Keratinocyte (primary cell): Measurements from ENCODE around the gene SDCCAG8. TPM values are rescaled to one million over a fixed set of nuclear protein-coding genes. Genes with fewer than 3 reads are reported as not detected.

Source experiments
- DNase-seq: peaks from one replicate; pipeline ENCODE4 v3.0.0-alpha.2; 2011; ENCODE audit warnings: low read depth, missing footprints, low spot score
- FAIRE-seq: peaks from 2 replicates; lab custom pipeline; 2011; peaks lifted over from hg19 to GRCh38; lab: Jason Lieb, UNC
- H2AFZ ChIP-seq: 2 replicates; pipeline ENCODE4 v1.6.0; 2012; ENCODE audit warnings: low read length, control low read depth, inconsistent platforms; ENCODE audit not compliant: control insufficient read depth
- H3K27ac ChIP-seq: 2 replicates; pipeline ENCODE4 v1.5.1; 2011; ENCODE audit warnings: low read length; ENCODE audit not compliant: control insufficient read depth, insufficient read depth
- H3K27me3 ChIP-seq: 3 replicates; pipeline ENCODE4 v1.6.0; 2011; ENCODE audit warnings: low read length; ENCODE audit not compliant: control insufficient read depth, insufficient read depth; ENCODE audit errors: extremely low read depth
- H3K36me3 ChIP-seq, 2 experiments: 2 replicates in 1 of 2; 3 replicates in 1 of 2; pipeline ENCODE4 v1.5.1; 2011; ENCODE audit warnings: low read length in 2 of 2, mild to moderate bottlenecking in 1 of 2; ENCODE audit not compliant: control insufficient read depth in 2 of 2, insufficient read depth in 2 of 2; ENCODE audit errors: extremely low read depth in 1 of 2
- H3K4me1 ChIP-seq: 3 replicates; pipeline ENCODE4 v1.5.1; 2011; ENCODE audit warnings: low read length; ENCODE audit not compliant: control insufficient read depth, insufficient read depth; ENCODE audit errors: extremely low read depth
- H3K4me2 ChIP-seq: 3 replicates; pipeline ENCODE4 v1.6.0; 2011; ENCODE audit warnings: low read depth, low read length; ENCODE audit not compliant: control insufficient read depth, insufficient read depth; ENCODE audit errors: extremely low read depth
- H3K4me3 ChIP-seq, 3 experiments: fragments of 200-600 bp in 1 of 3; sonication (generic) in 1 of 3; 2 replicates in 2 of 3; 3 replicates in 1 of 3; pipeline ENCODE4 v1.5.1; 2011 to 2016; ENCODE audit warnings: low read length in 3 of 3, mild to moderate bottlenecking in 3 of 3, control low read depth in 2 of 3, inconsistent platforms in 1 of 3, low read depth in 1 of 3, mixed read lengths in 1 of 3, mixed run types in 1 of 3, moderate library complexity in 1 of 3; ENCODE audit not compliant: control insufficient read depth in 2 of 3, insufficient read depth in 2 of 3; ENCODE audit errors: extremely low read depth in 1 of 3
- H3K79me2 ChIP-seq: 2 replicates; pipeline ENCODE4 v1.6.0; 2012; ENCODE audit warnings: low read length; ENCODE audit not compliant: control insufficient read depth, insufficient read depth
- H3K9ac ChIP-seq: 3 replicates; pipeline ENCODE4 v1.6.0; 2011; ENCODE audit warnings: low read length; ENCODE audit not compliant: control insufficient read depth, insufficient read depth; ENCODE audit errors: extremely low read depth
- H3K9me1 ChIP-seq: 3 replicates; pipeline ENCODE4 v1.6.0; 2011; ENCODE audit warnings: low read length; ENCODE audit not compliant: control insufficient read depth, insufficient read depth; ENCODE audit errors: extremely low read depth
- H3K9me3 ChIP-seq: 2 replicates; pipeline ENCODE4 v1.5.1; 2012; ENCODE audit warnings: low read depth, low read length; ENCODE audit not compliant: control insufficient read depth
- H4K20me1 ChIP-seq: 3 replicates; pipeline ENCODE4 v1.6.0; 2011; ENCODE audit warnings: low read length; ENCODE audit not compliant: control insufficient read depth, insufficient read depth; ENCODE audit errors: extremely low read depth
- EZH2 ChIP-seq: IDR thresholded peaks from one replicate; pipeline ENCODE4 v1.6.1; 2012; ENCODE audit warnings: inconsistent platforms, mild to moderate bottlenecking, low read length, moderate library complexity
- dilution Hi-C: fragments of 300-500 bp; cut with MboI; formaldehyde crosslinking; loops from one replicate; pipeline ENCODE4 v1.7.0; 2020; ENCODE audit warnings: low sequenced_read_pairs; ENCODE audit not compliant: extremely low pct_ligation_motif_present
- polyA plus RNA-seq, 5 experiments: library from polyadenylated mRNA; depleted of rRNA in 3 of 5; stranded (reverse) in 3 of 5; stranded (forward) in 1 of 5; unstranded in 1 of 5; fragments of >200 nt; gene quantifications; 1 replicate in 1 of 5; 2 replicates in 3 of 5; 3 replicates in 1 of 5; pipeline versions ENCODE4 v1.2.1 to v1.2.3, GENCODE V29; 2011 to 2012; ENCODE audit warnings: missing spikeins in 2 of 5, low read depth in 1 of 5, low replicate concordance in 1 of 5
- TF ChIP-seq, protein P1 (sequence below), 3 experiments: IDR thresholded peaks in 1 of 3; conservative IDR thresholded peaks in 1 of 3; optimal IDR thresholded peaks in 1 of 3; 2 replicates in 2 of 3; 3 replicates in 1 of 3; pipeline versions ENCODE3 to v1.5.1; 2011; ENCODE audit warnings: low read length in 3 of 3, mild to moderate bottlenecking in 3 of 3, moderate library complexity in 2 of 3, control low read depth in 1 of 3, inconsistent platforms in 1 of 3; ENCODE audit not compliant: insufficient read depth in 2 of 3; ENCODE audit errors: extremely low read depth in 1 of 3

SDCCAG8 gene
- polyA plus RNA-seq, 1 donor (not counting 4 experiments of a cell fraction or from before 2014, with no cell fraction given): 61.6 TPM

- Histone ChIP-seq H3K79me2 (no peaks in the 10 kb centered on the region), H3K4me3 (no peak overlapping the region), H3K9ac (no peak overlapping the region), H3K9me3 (no peaks in the 10 kb centered on the region), H2AFZ (no peak overlapping the region), H3K27me3 (no peaks in the 10 kb centered on the region), H3K27ac (no peak overlapping the region), H3K4me2 (no peak overlapping the region), H4K20me1 (no peaks in the 10 kb centered on the region), H3K36me3 (peaks cover 10% of the 10 kb centered on the region in 2 experiments), H3K9me1 (no peaks in the 10 kb centered on the region), H3K4me1 (no peaks in the 10 kb centered on the region)
- no peak for TF ChIP-seq EZH2
- TF ChIP-seq, protein P1, sequence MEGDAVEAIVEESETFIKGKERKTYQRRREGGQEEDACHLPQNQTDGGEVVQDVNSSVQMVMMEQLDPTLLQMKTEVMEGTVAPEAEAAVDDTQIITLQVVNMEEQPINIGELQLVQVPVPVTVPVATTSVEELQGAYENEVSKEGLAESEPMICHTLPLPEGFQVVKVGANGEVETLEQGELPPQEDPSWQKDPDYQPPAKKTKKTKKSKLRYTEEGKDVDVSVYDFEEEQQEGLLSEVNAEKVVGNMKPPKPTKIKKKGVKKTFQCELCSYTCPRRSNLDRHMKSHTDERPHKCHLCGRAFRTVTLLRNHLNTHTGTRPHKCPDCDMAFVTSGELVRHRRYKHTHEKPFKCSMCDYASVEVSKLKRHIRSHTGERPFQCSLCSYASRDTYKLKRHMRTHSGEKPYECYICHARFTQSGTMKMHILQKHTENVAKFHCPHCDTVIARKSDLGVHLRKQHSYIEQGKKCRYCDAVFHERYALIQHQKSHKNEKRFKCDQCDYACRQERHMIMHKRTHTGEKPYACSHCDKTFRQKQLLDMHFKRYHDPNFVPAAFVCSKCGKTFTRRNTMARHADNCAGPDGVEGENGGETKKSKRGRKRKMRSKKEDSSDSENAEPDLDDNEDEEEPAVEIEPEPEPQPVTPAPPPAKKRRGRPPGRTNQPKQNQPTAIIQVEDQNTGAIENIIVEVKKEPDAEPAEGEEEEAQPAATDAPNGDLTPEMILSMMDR (optimal IDR thresholded peaks at IDR 0.05 in 1 of 3, IDR thresholded peaks at IDR 0.05 in 1 of 3, conservative IDR thresholded peaks at IDR 0.05 in 1 of 3; ENCODE audit: extremely low read depth in 1 of 3, insufficient read depth in 2 of 3, low read length in 3 of 3): no peak
- dilution Hi-C loops: no loop called here
- DNase-seq (no peak), FAIRE-seq (no peak)
Measured at GRCh38 chr1:243346468-243346867, 90.6 kb downstream of the SDCCAG8 start.

DNA sequence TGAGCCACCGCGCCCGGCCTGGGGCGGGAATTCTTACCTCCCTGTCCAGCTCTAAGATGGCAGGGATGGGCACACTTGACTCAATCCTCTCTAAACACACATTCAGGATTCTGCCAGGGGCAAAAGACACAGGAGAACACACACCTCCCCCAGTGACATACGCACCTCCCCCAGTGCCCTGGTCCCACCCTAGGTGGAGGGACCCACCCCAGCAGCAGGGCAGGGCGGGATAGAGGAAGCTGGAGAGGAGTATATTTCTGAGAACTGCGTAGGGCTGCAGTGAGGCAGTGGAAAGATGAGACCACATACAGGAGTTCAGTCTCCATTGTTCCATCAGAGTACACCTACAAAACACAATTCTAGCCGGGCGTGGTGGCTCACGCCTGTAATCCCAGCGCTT is 92.5 kb downstream of the SDCCAG8 start:
- H3K79me2 ChIP-seq: no peaks in the 10 kb centered on the region
- H3K27me3 ChIP-seq: no peaks in the 10 kb centered on the region
- no peak overlapping the region for H3K27ac ChIP-seq
- H3K9me3 ChIP-seq: no peaks in the 10 kb centered on the region
- no peak overlapping the region for H3K9ac ChIP-seq
- H3K4me2 ChIP-seq: no peak overlapping the region
- H2AFZ ChIP-seq: no peak overlapping the region
- no peak for TF ChIP-seq EZH2
- TF ChIP-seq, protein P1 (optimal IDR thresholded peaks at IDR 0.05 in 1 of 3, IDR thresholded peaks at IDR 0.05 in 1 of 3, conservative IDR thresholded peaks at IDR 0.05 in 1 of 3; ENCODE audit: extremely low read depth in 1 of 3, insufficient read depth in 2 of 3, low read length in 3 of 3): no peak
- FAIRE-seq: no peak
- H3K4me3 ChIP-seq: no peak overlapping the region
- peaks cover 10% of the 10 kb centered on the region in 2 experiments for H3K36me3 ChIP-seq
- no peaks in the 10 kb centered on the region for H3K9me1 ChIP-seq
- DNase-seq: no peak
- no peaks in the 10 kb centered on the region for H3K4me1 ChIP-seq
- dilution Hi-C loops: no loop called here
- no peaks in the 10 kb centered on the region for H4K20me1 ChIP-seq
